SK-N-SH (cell line): Measurements from ENCODE around the gene FRMD3.

Source experiments
- POLR2AphosphoS5 ChIP-seq: IDR thresholded peaks from 2 replicates; pipeline ENCODE4 v1.6.1; 2012; ENCODE audit warnings: low read depth, low read length
- RFX5 ChIP-seq: IDR thresholded peaks from 2 replicates; pipeline ENCODE4 v1.6.1; 2012; ENCODE audit warnings: mild to moderate bottlenecking, improper control_type of control experiment, low read length

DNA sequence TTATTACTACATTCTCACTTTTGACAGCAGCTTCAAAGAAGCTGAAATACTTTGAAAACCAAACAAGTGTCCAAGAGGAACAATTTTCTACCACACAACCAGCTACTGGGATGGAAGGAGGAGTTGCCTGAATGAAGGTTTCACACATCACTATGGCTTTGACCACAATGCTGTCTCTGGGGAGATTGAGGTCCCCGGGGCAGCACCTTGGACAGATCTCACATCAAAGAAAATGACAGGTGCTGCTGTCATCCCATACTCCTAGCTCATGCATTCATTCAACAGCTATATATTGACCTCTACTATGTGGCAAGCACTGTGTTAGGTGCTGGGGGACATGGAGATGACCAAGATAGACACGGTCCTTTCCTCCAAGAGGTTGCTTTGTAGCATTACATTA is 242.1 kb downstream of the FRMD3 start:
- TF ChIP-seq POLR2AphosphoS5 (no peak), RFX5 (no peak)
